ENCODE results near the gene IRAK2.

GRCh38 chr3:10195366-10196089 is 30.8 kb downstream of the IRAK2 start:
- TF ChIP-seq POLR2A (IDR thresholded peaks at IDR 0.05) (no peak), POLR2AphosphoS5 (IDR thresholded peaks at IDR 0.05) (no peak)
